CD4-positive, alpha-beta T cell treated with Interferon gamma for 1 hour (primary cell): ENCODE results near the gene ADAMTSL5.
"Not testable (repeated sequence)": the region's sequence is repeated elsewhere in the genome, so short reads cannot be mapped to it uniquely, and the experiment has no call there.

Experiments
- DNase-seq: peaks from one replicate; pipeline ENCODE4 v3.0.0-alpha.2; 2020

Gene ADAMTSL5

GRCh38 chr19:1512671-1513498 lies at the start of gene ADAMTSL5:
Gene ADAMTSL5, minus strand, starts transcription at chr19:1513019. Its CDS starts 2,076 bp downstream, at chr19:1510943.
- peak; percentile 47 for DNase-seq

- no peak for DNase-seq
Observed at GRCh38 chr19:1561236-1561842, 48.5 kb upstream of the ADAMTSL5 start.

GRCh38 chr19:1560286-1560882 lies 47.6 kb upstream of the ADAMTSL5 start:
- no peak for DNase-seq

- DNase-seq: no peak
Observed at GRCh38 chr19:1558552-1558951, 45.7 kb upstream of the ADAMTSL5 start.

GRCh38 chr19:1556390-1557070 lies 43.7 kb upstream of the ADAMTSL5 start:
- DNase-seq: no peak

- no peak for DNase-seq
Observed at GRCh38 chr19:1555487-1556389, 42.9 kb upstream of the ADAMTSL5 start.

- no peak for DNase-seq
Observed at GRCh38 chr19:1554968-1555367, 42.1 kb upstream of the ADAMTSL5 start.

GRCh38 chr19:1553415-1553814 lies 40.6 kb upstream of the ADAMTSL5 start:
- no peak for DNase-seq

- DNase-seq: no peak
Observed at GRCh38 chr19:1551068-1552040, 38.5 kb upstream of the ADAMTSL5 start.

GRCh38 chr19:1549332-1549945 lies 36.6 kb upstream of the ADAMTSL5 start:
- no peak for DNase-seq

- DNase-seq: no peak
Observed at GRCh38 chr19:1540365-1540925, 27.6 kb upstream of the ADAMTSL5 start.

- not testable (repeated sequence) for DNase-seq
Observed at GRCh38 chr19:1539749-1540148, 26.9 kb upstream of the ADAMTSL5 start.

- DNase-seq: no peak
Observed at GRCh38 chr19:1538978-1539377, 26.2 kb upstream of the ADAMTSL5 start.

GRCh38 chr19:1535699-1536098 lies 22.9 kb upstream of the ADAMTSL5 start:
- DNase-seq: not testable (repeated sequence)

GRCh38 chr19:1534972-1535371 lies 22.2 kb upstream of the ADAMTSL5 start:
- DNase-seq: no peak

- no peak for DNase-seq
Observed at GRCh38 chr19:1533510-1534150, 20.8 kb upstream of the ADAMTSL5 start.

- DNase-seq: no peak
Observed at GRCh38 chr19:1532003-1532402, 19.2 kb upstream of the ADAMTSL5 start.

- no peak for DNase-seq
Observed at GRCh38 chr19:1531587-1531986, 18.8 kb upstream of the ADAMTSL5 start.

GRCh38 chr19:1530856-1531255 lies 18.0 kb upstream of the ADAMTSL5 start:
- not testable (repeated sequence) for DNase-seq

- no peak for DNase-seq
Observed at GRCh38 chr19:1529430-1529816, 16.6 kb upstream of the ADAMTSL5 start.
